Suppressor macrophage treated with lipopolysaccharide for 1 hour (primary cell): ENCODE results near the gene FAM3D.

ENCODE experiments used
- DNase-seq, 3 donors: peaks; one replicate each; pipeline ENCODE4 v3.0.0-alpha.2; 2020 to 2022

The FAM3D gene

DNA sequence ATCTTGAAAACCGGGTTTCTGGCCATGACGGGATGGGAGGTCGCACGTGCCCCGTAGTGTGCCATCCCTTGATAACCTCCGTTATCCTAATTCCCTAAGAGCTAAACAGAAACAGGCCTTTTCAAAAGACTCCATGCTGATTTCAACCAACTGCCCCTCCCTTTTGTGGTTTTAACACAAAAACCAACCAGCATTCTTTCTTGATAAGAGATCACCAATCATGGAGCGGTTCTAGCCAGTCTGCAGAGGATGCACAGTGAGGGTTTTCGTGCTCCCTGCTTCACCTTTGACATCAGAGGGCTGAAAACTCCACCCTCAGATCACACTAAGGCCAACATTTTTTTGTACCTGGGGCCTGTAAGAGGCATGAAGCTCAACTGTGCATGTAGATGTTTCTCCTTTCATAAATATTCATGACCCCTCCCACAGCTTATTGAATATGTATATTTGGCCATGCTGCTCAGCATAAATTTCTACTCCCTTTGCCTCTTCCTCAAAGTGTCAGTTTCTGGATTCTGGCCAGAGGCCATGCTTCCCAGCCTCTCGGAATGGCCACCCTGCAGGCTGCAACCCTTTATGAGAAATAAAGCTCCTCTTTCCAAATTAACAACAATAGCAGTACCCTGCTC lies 41.3 kb downstream of the FAM3D start:
- DNase-seq, result no peak

- DNase-seq, result no peak
Observed at GRCh38 chr3:58624550-58624949, 42.0 kb downstream of the FAM3D start.

DNA sequence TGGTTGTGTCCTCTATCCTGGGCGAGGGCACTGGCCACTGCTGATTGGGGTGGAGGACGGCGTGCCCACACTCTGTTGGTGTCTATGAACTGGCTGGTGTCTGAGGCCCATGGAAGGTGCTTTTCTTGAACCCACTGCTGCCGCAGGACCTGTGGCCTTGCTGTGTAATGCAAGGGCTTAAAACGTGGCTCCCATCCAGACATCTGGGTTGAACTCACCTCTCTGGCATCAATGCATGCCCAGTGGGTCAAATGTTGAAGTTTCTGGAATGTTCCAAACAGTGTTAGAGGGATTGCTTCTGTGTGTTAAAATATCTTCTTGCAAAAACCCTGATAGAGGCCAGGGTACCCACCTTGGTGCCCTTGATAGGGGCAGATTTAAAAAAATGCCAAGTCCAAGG lies 42.6 kb downstream of the FAM3D start:
- DNase-seq, result no peak

DNA sequence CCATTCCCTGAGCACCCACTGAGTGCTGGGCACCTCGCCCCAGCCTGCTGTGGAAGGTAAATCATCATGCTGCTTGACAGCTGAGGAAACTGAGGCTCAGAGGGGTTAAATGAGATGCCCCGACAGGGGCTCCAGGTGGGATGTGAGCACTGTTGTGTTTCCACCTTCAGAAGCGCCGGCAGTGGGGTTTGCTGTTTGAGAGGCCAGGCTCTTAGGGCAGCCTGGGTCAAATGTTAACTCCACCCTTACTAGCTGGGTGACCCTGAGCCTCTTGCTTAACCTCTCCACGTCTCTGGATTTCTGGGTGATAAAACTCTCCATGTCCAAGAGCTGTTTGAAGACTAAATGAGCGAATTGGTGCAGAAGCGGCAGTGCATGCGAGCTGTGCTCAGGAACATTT lies 43.1 kb downstream of the FAM3D start:
- no peak for DNase-seq

DNA sequence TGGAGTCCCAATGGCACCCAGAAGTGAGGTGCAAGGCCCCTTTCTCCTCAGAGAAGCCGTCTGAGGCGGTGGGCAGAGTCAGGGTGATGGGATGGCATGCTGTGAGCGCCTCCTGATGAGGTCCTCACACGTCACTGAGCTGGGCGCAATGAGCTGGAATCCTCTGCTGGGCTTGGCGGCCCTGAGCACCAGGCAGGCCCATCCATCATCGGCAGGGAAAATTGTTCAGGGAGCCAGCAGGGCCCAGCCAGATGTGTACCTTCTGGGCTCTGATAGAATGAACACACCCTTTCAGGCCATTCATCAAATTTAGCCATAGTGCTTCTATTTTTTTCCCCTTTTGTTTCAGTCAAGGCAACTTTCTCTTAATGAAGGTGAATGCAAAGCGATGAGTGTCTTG lies 43.7 kb downstream of the FAM3D start:
- DNase-seq, result no peak

- no peak for DNase-seq
Observed at GRCh38 chr3:58622436-58622835, 44.1 kb downstream of the FAM3D start.

- no peak for DNase-seq
Observed at GRCh38 chr3:58621086-58621830, 45.3 kb downstream of the FAM3D start.

DNA sequence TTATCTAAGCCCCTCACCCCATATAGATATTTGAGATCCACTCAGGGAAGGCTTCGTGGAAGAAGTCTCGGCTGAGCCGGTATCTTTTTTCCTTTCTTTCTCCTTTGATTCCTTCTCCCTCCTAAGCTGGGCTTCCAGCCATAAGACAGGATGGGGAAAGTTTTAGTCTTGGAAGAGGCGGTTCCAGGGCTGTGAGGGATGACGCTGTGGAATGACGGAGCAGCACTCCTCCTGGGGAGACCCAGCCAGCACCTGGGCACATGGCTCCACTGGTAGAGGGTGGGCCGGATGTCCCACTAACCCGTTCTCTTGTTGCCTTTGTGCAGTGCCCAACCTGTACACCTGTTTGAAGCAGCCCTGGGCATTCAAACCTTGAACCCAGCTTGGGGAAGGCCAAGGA lies 46.2 kb downstream of the FAM3D start:
- no peak for DNase-seq

GRCh38 chr3:58617338-58617761 lies 49.2 kb downstream of the FAM3D start:
- no peak for DNase-seq

DNA sequence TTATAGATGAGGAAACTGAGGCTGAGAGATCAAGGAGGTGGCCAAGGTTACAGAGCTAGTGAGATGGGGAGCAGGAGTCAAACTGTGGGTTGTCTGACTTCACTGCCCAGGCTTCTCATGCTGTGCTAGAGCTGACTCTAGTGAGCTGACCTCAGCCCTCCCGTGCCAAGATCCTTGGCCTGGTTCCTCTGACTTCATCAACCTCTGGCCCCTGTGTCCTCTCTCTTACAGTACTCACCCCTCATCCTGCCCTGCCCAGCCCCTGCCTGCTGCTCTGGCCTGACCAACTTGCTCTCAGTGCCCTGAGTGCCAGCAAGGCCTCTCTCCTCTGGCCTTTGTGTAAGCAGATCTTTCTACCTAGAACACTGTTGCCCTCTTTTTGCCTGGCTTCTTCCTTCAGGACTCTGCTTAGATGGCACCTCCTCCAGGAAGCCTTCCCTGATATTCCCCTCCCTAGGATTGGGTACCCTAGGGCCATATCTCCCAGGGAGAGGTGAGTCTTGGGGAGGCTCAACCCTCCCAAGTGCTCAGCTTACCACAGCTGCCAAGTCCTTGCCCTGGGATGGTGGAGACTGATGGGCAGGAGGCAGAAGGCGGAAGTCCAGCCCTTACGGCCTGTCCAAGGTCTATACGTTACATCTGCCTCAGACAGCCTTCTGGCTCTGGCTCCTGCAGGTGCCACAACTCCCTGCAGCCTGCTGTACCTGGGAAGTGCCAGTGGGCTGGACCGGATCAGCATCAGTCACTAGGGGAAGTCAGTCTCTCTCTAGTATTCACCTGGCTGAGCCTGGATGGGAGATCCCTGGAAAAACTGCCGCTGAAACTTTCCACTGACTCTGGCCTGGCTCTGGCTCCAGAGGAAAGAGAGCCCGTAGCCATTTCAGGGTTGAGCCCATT lies 53.1 kb downstream of the FAM3D start:
- no peak for DNase-seq

DNA sequence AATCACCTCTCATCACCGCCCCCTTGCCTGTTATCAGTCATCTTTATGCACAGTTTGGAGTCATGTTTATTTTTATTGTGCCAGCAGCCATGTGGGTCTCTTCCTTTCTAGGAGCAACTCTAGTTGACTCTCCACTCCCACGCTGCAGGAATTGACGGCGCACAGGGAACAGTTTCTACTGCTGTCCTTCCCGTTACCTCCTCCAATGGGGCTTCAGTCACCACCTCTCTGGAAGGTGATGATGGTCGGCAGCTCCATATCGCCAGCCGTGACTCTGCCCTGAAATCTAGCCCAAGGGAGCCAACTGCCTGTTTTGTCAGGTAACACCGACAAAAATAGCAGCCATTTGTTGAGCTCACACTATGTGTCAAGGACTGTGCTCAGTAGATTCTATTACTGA lies 53.7 kb downstream of the FAM3D start:
- DNase-seq, result no peak

GRCh38 chr3:58609990-58610389 lies 56.6 kb downstream of the FAM3D start:
- DNase-seq, result peak in 1 of 3 donors; percentile 6

GRCh38 chr3:58608648-58609047 lies 57.9 kb downstream of the FAM3D start:
- DNase-seq, result no peak

- no peak for DNase-seq
Observed at GRCh38 chr3:58607816-58608215, 58.8 kb downstream of the FAM3D start.

DNA sequence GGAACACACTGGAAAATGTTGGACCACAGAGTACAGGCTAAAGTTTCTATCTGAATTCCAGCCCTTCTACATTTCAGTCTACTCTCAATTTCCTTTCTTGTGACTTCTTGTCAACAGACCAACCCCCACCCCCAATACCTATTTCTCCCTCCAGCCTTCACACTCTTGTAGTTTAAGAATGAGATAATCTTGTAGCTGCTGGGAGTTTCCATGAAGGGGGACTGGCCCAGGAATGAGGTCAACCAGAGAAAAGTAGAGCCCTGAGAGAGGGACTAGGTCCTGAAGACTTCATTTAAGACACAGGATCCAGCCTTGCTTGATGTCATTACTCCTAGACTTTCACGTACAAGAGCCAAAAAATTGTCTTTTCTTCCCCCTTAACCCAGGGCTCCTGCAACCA lies 59.9 kb downstream of the FAM3D start:
- no peak for DNase-seq

- no peak for DNase-seq
Observed at GRCh38 chr3:58604031-58604430, 62.5 kb downstream of the FAM3D start.

GRCh38 chr3:58603606-58604005 lies 63.0 kb downstream of the FAM3D start:
- no peak for DNase-seq

GRCh38 chr3:58597770-58598310 lies 68.7 kb downstream of the FAM3D start:
- no peak for DNase-seq

GRCh38 chr3:58596834-58597518 lies 69.6 kb downstream of the FAM3D start:
- no peak for DNase-seq

GRCh38 chr3:58594117-58594516 lies 72.5 kb downstream of the FAM3D start:
- no peak for DNase-seq

- peak; percentile 42 to 51 (median 45) for DNase-seq
Observed at GRCh38 chr3:58591517-58592510, 74.8 kb downstream of the FAM3D start.
